HepG2 (cell line): ENCODE data around the gene GPR137. TPM values are rescaled to one million over a fixed set of nuclear protein-coding genes. Genes with fewer than 3 reads are reported as not detected.

Experiments used
- CREM ChIP-seq, 2 experiments: sonication (generic) in 1 of 2; formaldehyde crosslinking in 1 of 2; IDR thresholded peaks; 2 replicates each; pipeline versions ENCODE4 v1.4.0 to v1.6.1; 2016 to 2020; ENCODE audit warnings: antibody characterized with exemption in 1 of 2, mild to moderate bottlenecking in 1 of 2, missing genetic modification reagents in 1 of 2
- FOSL2 ChIP-seq: sonication (generic); formaldehyde crosslinking; IDR thresholded peaks from 2 replicates; pipeline ENCODE4 v1.4.0; 2020; ENCODE audit warnings: missing genetic modification reagents
- HDAC2 ChIP-seq: sonication (generic); formaldehyde crosslinking; IDR thresholded peaks from 2 replicates; pipeline ENCODE4 v1.4.0; 2020; ENCODE audit warnings: missing genetic modification reagents
- HNRNPK ChIP-seq: fragments of 200-400 bp; formaldehyde crosslinking; IDR thresholded peaks from 2 replicates; pipeline ENCODE4 v1.6.1; 2018; ENCODE audit warnings: low read length, low read depth, moderate library complexity, mild to moderate bottlenecking; ENCODE audit not compliant: poor library complexity, severe bottlenecking
- MED13 ChIP-seq: sonication (generic); formaldehyde crosslinking; IDR thresholded peaks from 2 replicates; pipeline ENCODE4 v1.5.0; 2020; ENCODE audit warnings: missing genetic modification reagents
- PAWR ChIP-seq: sonication (generic); formaldehyde crosslinking; IDR thresholded peaks from 2 replicates; pipeline ENCODE4 v1.4.0; 2020; ENCODE audit warnings: missing genetic modification reagents, mild to moderate bottlenecking, borderline replicate concordance
- PCBP1 ChIP-seq: fragments of 200-400 bp; formaldehyde crosslinking; IDR thresholded peaks from 2 replicates; pipeline ENCODE4 v1.6.1; 2017; ENCODE audit warnings: mild to moderate bottlenecking, low read depth, low read length, borderline replicate concordance
- RCOR2 ChIP-seq: IDR thresholded peaks from 2 replicates; pipeline ENCODE4 v1.6.1; 2016; ENCODE audit warnings: missing biosample characterization, missing genetic modification reagents
- ZNF274 ChIP-seq: sonication (generic); formaldehyde crosslinking; IDR thresholded peaks from 2 replicates; pipeline ENCODE4 v1.5.1; 2020; ENCODE audit warnings: mild to moderate bottlenecking, missing genetic modification reagents
- ZNF430 ChIP-seq: sonication (generic); formaldehyde crosslinking; IDR thresholded peaks from 2 replicates; pipeline ENCODE4 v1.9.0; 2021; ENCODE audit warnings: mild to moderate bottlenecking, missing genetic modification reagents
- ZNF546 ChIP-seq: sonication (generic); formaldehyde crosslinking; conservative IDR thresholded peaks from 2 replicates; pipeline ENCODE4 v1.8.1; 2023; ENCODE audit warnings: mild to moderate bottlenecking, missing genetic modification reagents
- ZNF563 ChIP-seq: sonication (generic); formaldehyde crosslinking; IDR thresholded peaks from 2 replicates; pipeline ENCODE4 v1.8.0; 2022; ENCODE audit warnings: mild to moderate bottlenecking, moderate library complexity, missing genetic modification reagents
- ZNF674 ChIP-seq: sonication (generic); formaldehyde crosslinking; IDR thresholded peaks from 2 replicates; pipeline ENCODE4 v1.5.0; 2020; ENCODE audit warnings: low read depth, mild to moderate bottlenecking, missing genetic modification reagents
- polyA plus RNA-seq, 8 experiments: library from polyadenylated mRNA; depleted of rRNA in 3 of 8; stranded (reverse) in 7 of 8; unstranded in 1 of 8; fragments of >200 nt; fragmentation: Illumina TruSeq in 4 of 8; extraction: Trizol in 4 of 8; gene quantifications; 2 replicates each; pipeline versions ENCODE4 v1.2.1 to v1.2.3, GENCODE V29; 2011 to 2016; ENCODE audit warnings: low read depth in 4 of 8, missing spikeins in 1 of 8, mixed read lengths in 1 of 8; ENCODE audit not compliant: insufficient read depth in 1 of 8
- total RNA-seq, 5 experiments: library from RNA; depleted of rRNA; stranded (reverse); fragments of >200 nt; fragmentation: Illumina TruSeq; extraction: Trizol; gene quantifications; 2 replicates each; pipeline ENCODE4 v1.2.3, GENCODE V29; 2016; ENCODE audit warnings: low read depth in 1 of 5
- TF ChIP-seq, protein P1 (sequence below): sonication (generic); formaldehyde crosslinking; IDR thresholded peaks from 2 replicates; pipeline ENCODE4 v1.4.0; 2020; ENCODE audit warnings: missing genetic modification reagents
- TF ChIP-seq, protein P2 (sequence below): sonication (generic); formaldehyde crosslinking; conservative IDR thresholded peaks from 2 replicates; pipeline ENCODE4 v1.4.0; 2020; ENCODE audit warnings: mild to moderate bottlenecking, missing genetic modification reagents, moderate library complexity
- TF ChIP-seq, protein P3 (sequence below): sonication (generic); formaldehyde crosslinking; IDR thresholded peaks from 2 replicates; pipeline ENCODE4 v1.4.0; 2020; ENCODE audit warnings: missing genetic modification reagents, borderline replicate concordance
- TF ChIP-seq, protein P4 (sequence below): sonication (generic); formaldehyde crosslinking; IDR thresholded peaks from 2 replicates; pipeline ENCODE4 v1.8.1; 2022; ENCODE audit warnings: mild to moderate bottlenecking, missing genetic modification reagents
- TF ChIP-seq, protein P5 (sequence below): sonication (generic); formaldehyde crosslinking; IDR thresholded peaks from 2 replicates; pipeline ENCODE4 v1.8.0; 2022; ENCODE audit warnings: mild to moderate bottlenecking, missing genetic modification reagents

GPR137 gene
- total and polyA plus RNA-seq, 2 of the 13 experiments (the other 11 are each of a cell fraction or from before 2014, with no cell fraction given): 8.5 to 13.2 TPM

DNA sequence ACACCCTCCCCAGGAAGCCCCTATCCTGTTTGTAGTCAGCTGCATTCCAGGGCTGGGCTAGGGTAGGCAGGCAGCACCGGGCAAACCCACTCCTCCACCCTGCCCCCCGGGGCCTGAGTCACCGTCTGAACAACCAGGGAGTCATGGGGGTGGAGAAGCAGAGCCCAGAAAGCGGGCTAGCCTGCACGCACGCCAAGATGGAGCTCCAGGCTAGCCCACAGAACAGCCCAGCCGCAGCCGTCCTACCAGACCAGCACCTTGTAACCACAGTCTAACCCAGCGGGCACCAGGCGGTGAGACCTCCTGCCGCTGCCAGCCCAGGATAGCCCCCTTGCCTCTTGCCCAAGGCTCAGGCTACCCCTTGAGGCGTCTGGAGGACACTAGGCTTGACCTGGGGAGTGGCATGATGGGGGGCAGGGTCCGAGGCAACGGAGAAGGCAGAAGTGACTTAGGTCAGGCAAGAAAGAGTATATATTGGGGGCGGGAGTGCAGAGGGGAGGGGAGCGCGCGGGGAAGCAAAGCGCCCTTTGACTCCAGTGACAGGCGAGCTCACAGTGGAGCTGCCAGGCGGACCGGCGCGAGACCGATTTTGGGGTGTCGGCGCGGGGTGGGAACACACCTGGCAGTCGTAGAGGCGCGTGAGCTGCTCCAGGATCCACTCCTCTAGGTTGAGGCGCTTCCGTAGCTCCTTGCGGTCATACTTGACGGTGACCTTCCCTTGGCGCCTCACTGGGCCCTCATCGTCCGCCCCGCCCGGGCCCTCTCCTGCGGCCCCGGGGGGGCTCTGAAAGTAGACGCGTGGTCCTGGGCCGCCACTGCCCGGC is 39.6 kb upstream of the GPR137 start (continued):
- TF ChIP-seq, protein P1, sequence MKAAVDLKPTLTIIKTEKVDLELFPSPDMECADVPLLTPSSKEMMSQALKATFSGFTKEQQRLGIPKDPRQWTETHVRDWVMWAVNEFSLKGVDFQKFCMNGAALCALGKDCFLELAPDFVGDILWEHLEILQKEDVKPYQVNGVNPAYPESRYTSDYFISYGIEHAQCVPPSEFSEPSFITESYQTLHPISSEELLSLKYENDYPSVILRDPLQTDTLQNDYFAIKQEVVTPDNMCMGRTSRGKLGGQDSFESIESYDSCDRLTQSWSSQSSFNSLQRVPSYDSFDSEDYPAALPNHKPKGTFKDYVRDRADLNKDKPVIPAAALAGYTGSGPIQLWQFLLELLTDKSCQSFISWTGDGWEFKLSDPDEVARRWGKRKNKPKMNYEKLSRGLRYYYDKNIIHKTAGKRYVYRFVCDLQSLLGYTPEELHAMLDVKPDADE (CRISPR knock-in tag): no peak
- TF ChIP-seq ZNF430 (CRISPR knock-in tag) (no peak), HNRNPK (no peak), PCBP1 (no peak), ZNF563 (CRISPR knock-in tag) (0 out of 2 replicates have a peak, but pooled peaks have one; percentile 26), ZNF674 (CRISPR knock-in tag) (no peak), CREM (IDR thresholded peaks at IDR 0.05) (no peak), CREM (CRISPR knock-in tag; IDR thresholded peaks at IDR 0.05) (no peak), ZNF546 (CRISPR knock-in tag) (no peak), RCOR2 (CRISPR knock-in tag) (peak; percentile 13; the same call in 1 of the 2 replicates), HDAC2 (CRISPR knock-in tag) (no peak), PAWR (no peak), MED13 (CRISPR knock-in tag) (no peak), FOSL2 (CRISPR knock-in tag) (peak; percentile 72), ZNF274 (CRISPR knock-in tag) (peak; percentile 45; the same call in 1 of the 2 replicates)
- TF ChIP-seq, protein P2, sequence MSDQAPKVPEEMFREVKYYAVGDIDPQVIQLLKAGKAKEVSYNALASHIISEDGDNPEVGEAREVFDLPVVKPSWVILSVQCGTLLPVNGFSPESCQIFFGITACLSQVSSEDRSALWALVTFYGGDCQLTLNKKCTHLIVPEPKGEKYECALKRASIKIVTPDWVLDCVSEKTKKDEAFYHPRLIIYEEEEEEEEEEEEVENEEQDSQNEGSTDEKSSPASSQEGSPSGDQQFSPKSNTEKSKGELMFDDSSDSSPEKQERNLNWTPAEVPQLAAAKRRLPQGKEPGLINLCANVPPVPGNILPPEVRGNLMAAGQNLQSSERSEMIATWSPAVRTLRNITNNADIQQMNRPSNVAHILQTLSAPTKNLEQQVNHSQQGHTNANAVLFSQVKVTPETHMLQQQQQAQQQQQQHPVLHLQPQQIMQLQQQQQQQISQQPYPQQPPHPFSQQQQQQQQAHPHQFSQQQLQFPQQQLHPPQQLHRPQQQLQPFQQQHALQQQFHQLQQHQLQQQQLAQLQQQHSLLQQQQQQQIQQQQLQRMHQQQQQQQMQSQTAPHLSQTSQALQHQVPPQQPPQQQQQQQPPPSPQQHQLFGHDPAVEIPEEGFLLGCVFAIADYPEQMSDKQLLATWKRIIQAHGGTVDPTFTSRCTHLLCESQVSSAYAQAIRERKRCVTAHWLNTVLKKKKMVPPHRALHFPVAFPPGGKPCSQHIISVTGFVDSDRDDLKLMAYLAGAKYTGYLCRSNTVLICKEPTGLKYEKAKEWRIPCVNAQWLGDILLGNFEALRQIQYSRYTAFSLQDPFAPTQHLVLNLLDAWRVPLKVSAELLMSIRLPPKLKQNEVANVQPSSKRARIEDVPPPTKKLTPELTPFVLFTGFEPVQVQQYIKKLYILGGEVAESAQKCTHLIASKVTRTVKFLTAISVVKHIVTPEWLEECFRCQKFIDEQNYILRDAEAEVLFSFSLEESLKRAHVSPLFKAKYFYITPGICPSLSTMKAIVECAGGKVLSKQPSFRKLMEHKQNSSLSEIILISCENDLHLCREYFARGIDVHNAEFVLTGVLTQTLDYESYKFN (CRISPR knock-in tag): 0 out of 2 replicates have a peak, but pooled peaks have one; percentile 37
- TF ChIP-seq, protein P3, sequence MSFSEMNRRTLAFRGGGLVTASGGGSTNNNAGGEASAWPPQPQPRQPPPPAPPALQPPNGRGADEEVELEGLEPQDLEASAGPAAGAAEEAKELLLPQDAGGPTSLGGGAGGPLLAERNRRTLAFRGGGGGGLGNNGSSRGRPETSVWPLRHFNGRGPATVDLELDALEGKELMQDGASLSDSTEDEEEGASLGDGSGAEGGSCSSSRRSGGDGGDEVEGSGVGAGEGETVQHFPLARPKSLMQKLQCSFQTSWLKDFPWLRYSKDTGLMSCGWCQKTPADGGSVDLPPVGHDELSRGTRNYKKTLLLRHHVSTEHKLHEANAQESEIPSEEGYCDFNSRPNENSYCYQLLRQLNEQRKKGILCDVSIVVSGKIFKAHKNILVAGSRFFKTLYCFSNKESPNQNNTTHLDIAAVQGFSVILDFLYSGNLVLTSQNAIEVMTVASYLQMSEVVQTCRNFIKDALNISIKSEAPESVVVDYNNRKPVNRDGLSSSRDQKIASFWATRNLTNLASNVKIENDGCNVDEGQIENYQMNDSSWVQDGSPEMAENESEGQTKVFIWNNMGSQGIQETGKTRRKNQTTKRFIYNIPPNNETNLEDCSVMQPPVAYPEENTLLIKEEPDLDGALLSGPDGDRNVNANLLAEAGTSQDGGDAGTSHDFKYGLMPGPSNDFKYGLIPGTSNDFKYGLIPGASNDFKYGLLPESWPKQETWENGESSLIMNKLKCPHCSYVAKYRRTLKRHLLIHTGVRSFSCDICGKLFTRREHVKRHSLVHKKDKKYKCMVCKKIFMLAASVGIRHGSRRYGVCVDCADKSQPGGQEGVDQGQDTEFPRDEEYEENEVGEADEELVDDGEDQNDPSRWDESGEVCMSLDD (CRISPR knock-in tag): no peak
- TF ChIP-seq, protein P4, sequence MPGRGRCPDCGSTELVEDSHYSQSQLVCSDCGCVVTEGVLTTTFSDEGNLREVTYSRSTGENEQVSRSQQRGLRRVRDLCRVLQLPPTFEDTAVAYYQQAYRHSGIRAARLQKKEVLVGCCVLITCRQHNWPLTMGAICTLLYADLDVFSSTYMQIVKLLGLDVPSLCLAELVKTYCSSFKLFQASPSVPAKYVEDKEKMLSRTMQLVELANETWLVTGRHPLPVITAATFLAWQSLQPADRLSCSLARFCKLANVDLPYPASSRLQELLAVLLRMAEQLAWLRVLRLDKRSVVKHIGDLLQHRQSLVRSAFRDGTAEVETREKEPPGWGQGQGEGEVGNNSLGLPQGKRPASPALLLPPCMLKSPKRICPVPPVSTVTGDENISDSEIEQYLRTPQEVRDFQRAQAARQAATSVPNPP: no peak
- TF ChIP-seq, protein P5, sequence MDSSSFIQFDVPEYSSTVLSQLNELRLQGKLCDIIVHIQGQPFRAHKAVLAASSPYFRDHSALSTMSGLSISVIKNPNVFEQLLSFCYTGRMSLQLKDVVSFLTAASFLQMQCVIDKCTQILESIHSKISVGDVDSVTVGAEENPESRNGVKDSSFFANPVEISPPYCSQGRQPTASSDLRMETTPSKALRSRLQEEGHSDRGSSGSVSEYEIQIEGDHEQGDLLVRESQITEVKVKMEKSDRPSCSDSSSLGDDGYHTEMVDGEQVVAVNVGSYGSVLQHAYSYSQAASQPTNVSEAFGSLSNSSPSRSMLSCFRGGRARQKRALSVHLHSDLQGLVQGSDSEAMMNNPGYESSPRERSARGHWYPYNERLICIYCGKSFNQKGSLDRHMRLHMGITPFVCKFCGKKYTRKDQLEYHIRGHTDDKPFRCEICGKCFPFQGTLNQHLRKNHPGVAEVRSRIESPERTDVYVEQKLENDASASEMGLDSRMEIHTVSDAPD: no peak
